ENCODE measurements around the gene SLC7A4.
"Not testable (repeated sequence)": the region's sequence is repeated elsewhere in the genome, so short reads cannot be mapped to it uniquely, and the experiment has no call there.

- TF ChIP-seq, protein P1, sequence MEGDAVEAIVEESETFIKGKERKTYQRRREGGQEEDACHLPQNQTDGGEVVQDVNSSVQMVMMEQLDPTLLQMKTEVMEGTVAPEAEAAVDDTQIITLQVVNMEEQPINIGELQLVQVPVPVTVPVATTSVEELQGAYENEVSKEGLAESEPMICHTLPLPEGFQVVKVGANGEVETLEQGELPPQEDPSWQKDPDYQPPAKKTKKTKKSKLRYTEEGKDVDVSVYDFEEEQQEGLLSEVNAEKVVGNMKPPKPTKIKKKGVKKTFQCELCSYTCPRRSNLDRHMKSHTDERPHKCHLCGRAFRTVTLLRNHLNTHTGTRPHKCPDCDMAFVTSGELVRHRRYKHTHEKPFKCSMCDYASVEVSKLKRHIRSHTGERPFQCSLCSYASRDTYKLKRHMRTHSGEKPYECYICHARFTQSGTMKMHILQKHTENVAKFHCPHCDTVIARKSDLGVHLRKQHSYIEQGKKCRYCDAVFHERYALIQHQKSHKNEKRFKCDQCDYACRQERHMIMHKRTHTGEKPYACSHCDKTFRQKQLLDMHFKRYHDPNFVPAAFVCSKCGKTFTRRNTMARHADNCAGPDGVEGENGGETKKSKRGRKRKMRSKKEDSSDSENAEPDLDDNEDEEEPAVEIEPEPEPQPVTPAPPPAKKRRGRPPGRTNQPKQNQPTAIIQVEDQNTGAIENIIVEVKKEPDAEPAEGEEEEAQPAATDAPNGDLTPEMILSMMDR (IDR thresholded peaks at IDR 0.05; ENCODE audit: insufficient read depth, low read depth, low read length): not testable (repeated sequence)
- not testable (repeated sequence) for TF ChIP-seq EZH2 (IDR thresholded peaks at IDR 0.05; ENCODE audit: insufficient read depth, low read length)
Observed at GRCh38 chr22:21060363-21060762, 28.0 kb upstream of the SLC7A4 start.

All from astrocyte (in vitro differentiated cells and primary cell).